ENCODE results near the gene ABCB1.
"Not testable (repeated sequence)": the region's sequence is repeated elsewhere in the genome, so short reads cannot be mapped to it uniquely, and the experiment has no call there.

GRCh38 chr7:87464830-87465533 is 135.7 kb downstream of the ABCB1 start:
- not testable (repeated sequence) for TF ChIP-seq CTCF (IDR thresholded peaks at IDR 0.05 in 2 of 3, conservative IDR thresholded peaks at IDR 0.05 in 1 of 3; ENCODE audit: insufficient read depth in 2 of 3, low read depth in 1 of 3, low read length in 3 of 3); ZC3H11A (IDR thresholded peaks at IDR 0.05; ENCODE audit: low read depth, low read length); L3MBTL2 (IDR thresholded peaks at IDR 0.05); ZNF143 (CRISPR knock-in tag; IDR thresholded peaks at IDR 0.05); ZNF766 (CRISPR knock-in tag; conservative IDR thresholded peaks at IDR 0.05); BRF1 (IDR thresholded peaks at IDR 0.05; ENCODE audit: borderline replicate concordance, extremely low read depth, insufficient read length); ZHX1 (conservative IDR thresholded peaks at IDR 0.05; ENCODE audit: low read length)

All from K562 (cell line).